Mucosa of stomach (tissue), 1 donor: ENCODE results near the gene CTSL.

Experiments used
- H3K27me3 ChIP-seq: one replicate; pipeline ENCODE4 v1.7.0; 2013; ENCODE audit warnings: mild to moderate bottlenecking, low read length; ENCODE audit not compliant: control insufficient read depth, insufficient read depth
- H3K36me3 ChIP-seq: one replicate; pipeline ENCODE4 v1.7.0; 2013; ENCODE audit warnings: low read length; ENCODE audit not compliant: control insufficient read depth, insufficient read depth
- H3K4me1 ChIP-seq: one replicate; pipeline ENCODE4 v1.7.0; 2013; ENCODE audit warnings: mild to moderate bottlenecking, low read length; ENCODE audit not compliant: control insufficient read depth, insufficient read depth
- H3K4me3 ChIP-seq: one replicate; pipeline ENCODE4 v1.7.0; 2013; ENCODE audit warnings: low read length
- H3K9ac ChIP-seq: one replicate; pipeline ENCODE4 v1.7.0; 2013; ENCODE audit warnings: mild to moderate bottlenecking, low read length, moderate library complexity
- H3K9me3 ChIP-seq: one replicate; pipeline ENCODE4 v1.7.0; 2013; ENCODE audit warnings: mild to moderate bottlenecking, low read length, moderate library complexity; ENCODE audit not compliant: control insufficient read depth
- donor health status: Pancreatic carcinoma.

The CTSL gene

GRCh38 chr9:87716141-87716540 is 9.8 kb upstream of the CTSL start:
- Histone ChIP-seq H3K27me3 (no peaks in the 10 kb centered on the region), H3K9me3 (no peaks in the 10 kb centered on the region), H3K4me3 (no peak overlapping the region), H3K36me3 (no peaks in the 10 kb centered on the region), H3K4me1 (peaks cover 17% of the 10 kb centered on the region), H3K9ac (no peak overlapping the region)

GRCh38 chr9:87717456-87717855 is 8.5 kb upstream of the CTSL start:
- H3K4me1 ChIP-seq = peaks cover 17% of the 10 kb centered on the region
- H3K9me3 ChIP-seq = no peaks in the 10 kb centered on the region
- H3K36me3 ChIP-seq = no peaks in the 10 kb centered on the region
- no peak overlapping the region for H3K4me3 ChIP-seq
- no peak overlapping the region for H3K9ac ChIP-seq
- H3K27me3 ChIP-seq = no peaks in the 10 kb centered on the region

GRCh38 chr9:87718231-87718630 is 7.7 kb upstream of the CTSL start:
- Histone ChIP-seq H3K36me3 (no peaks in the 10 kb centered on the region), H3K4me1 (peaks cover 13% of the 10 kb centered on the region), H3K27me3 (no peaks in the 10 kb centered on the region), H3K9me3 (no peaks in the 10 kb centered on the region), H3K4me3 (no peak overlapping the region), H3K9ac (no peak overlapping the region)

GRCh38 chr9:87718852-87719612 is 6.9 kb upstream of the CTSL start:
- Histone ChIP-seq H3K27me3 (no peaks in the 10 kb centered on the region), H3K9me3 (no peaks in the 10 kb centered on the region), H3K4me1 (peaks cover 8% of the 10 kb centered on the region), H3K9ac (no peak overlapping the region), H3K36me3 (no peaks in the 10 kb centered on the region), H3K4me3 (no peak overlapping the region)

GRCh38 chr9:87720173-87720572 is 5.7 kb upstream of the CTSL start:
- Histone ChIP-seq H3K27me3 (no peaks in the 10 kb centered on the region), H3K36me3 (no peaks in the 10 kb centered on the region), H3K4me3 (no peak overlapping the region), H3K9me3 (no peaks in the 10 kb centered on the region), H3K4me1 (peaks cover under 1% of the 10 kb centered on the region), H3K9ac (no peak overlapping the region)

- Histone ChIP-seq H3K9me3 (no peaks in the 10 kb centered on the region), H3K27me3 (no peaks in the 10 kb centered on the region), H3K9ac (no peak overlapping the region), H3K4me3 (no peak overlapping the region), H3K4me1 (no peaks in the 10 kb centered on the region), H3K36me3 (no peaks in the 10 kb centered on the region)
Measured at GRCh38 chr9:87722393-87723088, 3.4 kb upstream of the CTSL start.

GRCh38 chr9:87725356-87725899 is 491 bp upstream of the CTSL start:
- Histone ChIP-seq H3K27me3 (no peaks in the 10 kb centered on the region), H3K9me3 (no peaks in the 10 kb centered on the region), H3K4me1 (no peaks in the 10 kb centered on the region), H3K36me3 (no peaks in the 10 kb centered on the region), H3K4me3 (peak overlapping the region; percentile 58), H3K9ac (peak overlapping the region; percentile 73)

- Histone ChIP-seq H3K9ac (no peak overlapping the region), H3K4me1 (no peaks in the 10 kb centered on the region), H3K9me3 (no peaks in the 10 kb centered on the region), H3K36me3 (no peaks in the 10 kb centered on the region), H3K4me3 (no peak overlapping the region), H3K27me3 (no peaks in the 10 kb centered on the region)
Measured at GRCh38 chr9:87729246-87729645, 3.3 kb downstream of the CTSL start.

- Histone ChIP-seq H3K4me1 (no peaks in the 10 kb centered on the region), H3K27me3 (no peaks in the 10 kb centered on the region), H3K9ac (no peak overlapping the region), H3K9me3 (no peaks in the 10 kb centered on the region), H3K36me3 (no peaks in the 10 kb centered on the region), H3K4me3 (no peak overlapping the region)
Measured at GRCh38 chr9:87731321-87731720, 5.4 kb downstream of the CTSL start.

- H3K36me3 ChIP-seq = no peaks in the 10 kb centered on the region
- H3K4me1 ChIP-seq = no peaks in the 10 kb centered on the region
- no peak overlapping the region for H3K9ac ChIP-seq
- H3K9me3 ChIP-seq = no peaks in the 10 kb centered on the region
- H3K27me3 ChIP-seq = no peaks in the 10 kb centered on the region
- no peak overlapping the region for H3K4me3 ChIP-seq
Measured at GRCh38 chr9:87732344-87732743, 6.4 kb downstream of the CTSL start.

- no peaks in the 10 kb centered on the region for H3K36me3 ChIP-seq
- no peaks in the 10 kb centered on the region for H3K4me1 ChIP-seq
- H3K4me3 ChIP-seq = no peak overlapping the region
- no peaks in the 10 kb centered on the region for H3K9me3 ChIP-seq
- H3K27me3 ChIP-seq = no peaks in the 10 kb centered on the region
- H3K9ac ChIP-seq = no peak overlapping the region
Measured at GRCh38 chr9:87732756-87733155, 6.8 kb downstream of the CTSL start.

GRCh38 chr9:87733273-87734052 is 7.5 kb downstream of the CTSL start:
- no peak overlapping the region for H3K9ac ChIP-seq
- H3K36me3 ChIP-seq = no peaks in the 10 kb centered on the region
- no peaks in the 10 kb centered on the region for H3K4me1 ChIP-seq
- H3K9me3 ChIP-seq = no peaks in the 10 kb centered on the region
- H3K4me3 ChIP-seq = no peak overlapping the region
- no peaks in the 10 kb centered on the region for H3K27me3 ChIP-seq
